ENCODE results near the gene ITGAX.
"Not testable (repeated sequence)": the region's sequence is repeated elsewhere in the genome, so short reads cannot be mapped to it uniquely, and the experiment has no call there.

Gene ITGAX

DNA sequence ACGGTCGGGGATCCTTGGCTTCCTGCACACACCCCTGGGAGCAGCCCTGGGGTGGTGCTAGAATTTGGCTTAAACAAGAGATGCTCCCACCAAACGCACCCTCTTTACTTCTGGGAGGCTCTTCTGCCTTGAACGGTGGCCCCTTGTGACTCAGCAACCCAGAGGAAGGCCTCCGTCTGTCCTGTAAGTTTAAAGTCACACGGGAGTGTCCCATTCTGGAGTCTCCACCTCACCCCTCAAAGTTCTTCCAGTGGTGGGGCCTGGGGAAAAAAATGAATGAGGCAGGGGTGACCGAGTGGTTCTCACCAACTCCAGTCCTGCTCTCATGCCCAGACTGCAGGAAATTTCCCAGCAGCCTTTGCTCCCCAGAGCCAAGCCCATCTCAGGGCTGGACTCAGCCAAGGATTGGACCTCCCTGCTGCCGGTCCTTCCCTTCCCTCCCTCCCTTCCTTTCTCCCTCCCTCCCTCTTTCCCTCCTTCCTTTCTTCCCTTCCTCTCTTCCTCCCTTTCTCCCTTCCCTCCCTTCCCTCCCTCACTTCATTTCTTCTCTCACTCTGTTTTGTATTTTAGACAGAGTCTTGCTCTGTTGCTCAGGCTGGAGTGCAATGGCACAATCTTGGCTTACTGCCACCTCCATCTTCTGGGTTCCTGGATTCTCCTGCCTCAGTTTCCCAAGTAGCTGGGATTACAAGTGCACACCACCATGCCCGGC, 49.5 kb downstream of the ITGAX start:
- in situ Hi-C loops (cut with HindIII; ENCODE audit: low sequenced_read_pairs), result no loop called here

DNA sequence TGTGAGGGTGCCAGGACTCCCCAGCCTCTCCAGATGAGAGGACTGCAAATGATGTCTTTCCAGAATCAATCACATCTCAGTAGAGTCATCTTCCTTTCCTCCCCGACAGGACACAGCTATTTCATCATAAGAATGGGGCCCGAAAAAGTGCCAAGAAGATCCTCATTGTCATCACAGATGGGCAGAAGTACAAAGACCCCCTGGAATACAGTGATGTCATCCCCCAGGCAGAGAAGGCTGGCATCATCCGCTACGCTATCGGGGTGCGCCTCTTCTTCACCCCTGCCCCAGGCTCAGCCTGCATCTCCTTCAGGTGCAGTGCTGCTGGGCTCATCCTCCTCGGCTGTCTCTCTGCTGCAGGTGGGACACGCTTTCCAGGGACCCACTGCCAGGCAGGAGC, 52.4 kb downstream of the ITGAX start:
- in situ Hi-C loops (cut with HindIII; ENCODE audit: low sequenced_read_pairs), result no loop called here

DNA sequence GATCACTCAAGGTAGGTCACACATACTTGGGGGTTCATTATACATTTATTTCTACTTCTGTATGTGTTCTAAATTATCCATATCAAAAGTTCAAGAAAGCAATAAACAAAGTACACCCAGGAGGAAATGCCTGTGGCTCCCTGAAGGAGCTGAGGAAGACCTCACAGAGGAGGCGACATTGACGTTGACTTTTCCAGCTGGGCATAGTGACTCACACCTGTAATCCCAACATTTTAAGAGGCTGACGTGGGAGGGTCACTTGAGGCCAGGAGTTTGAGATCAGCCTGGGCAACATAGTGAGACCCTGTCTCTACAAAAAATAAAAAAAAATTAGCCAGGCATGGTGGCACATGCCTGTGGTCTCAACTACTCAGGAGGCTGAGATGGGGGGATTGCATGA, 54.5 kb downstream of the ITGAX start:
- in situ Hi-C loops (cut with HindIII; ENCODE audit: low sequenced_read_pairs), result no loop called here

DNA sequence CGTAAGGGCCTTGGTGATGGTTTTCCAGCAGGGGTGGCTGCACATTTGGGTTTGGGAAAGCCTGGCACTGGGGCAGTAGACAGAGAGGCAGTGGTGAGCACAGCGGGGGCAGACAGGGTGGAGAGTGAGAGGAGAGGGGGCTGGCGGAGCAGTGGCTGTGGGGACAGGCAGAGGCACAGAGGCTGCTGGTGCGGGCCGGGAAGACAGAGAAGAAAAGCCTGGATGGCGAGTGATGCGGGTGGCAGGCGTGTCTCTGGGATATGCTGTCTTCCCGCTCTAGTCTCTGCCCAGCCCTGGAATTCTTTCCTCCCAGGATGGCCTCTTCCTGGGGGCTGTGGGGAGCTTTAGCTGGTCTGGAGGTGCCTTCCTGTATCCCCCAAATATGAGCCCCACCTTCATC, 55.1 kb downstream of the ITGAX start:
- in situ Hi-C loops (cut with HindIII; ENCODE audit: low sequenced_read_pairs), result no loop called here

DNA sequence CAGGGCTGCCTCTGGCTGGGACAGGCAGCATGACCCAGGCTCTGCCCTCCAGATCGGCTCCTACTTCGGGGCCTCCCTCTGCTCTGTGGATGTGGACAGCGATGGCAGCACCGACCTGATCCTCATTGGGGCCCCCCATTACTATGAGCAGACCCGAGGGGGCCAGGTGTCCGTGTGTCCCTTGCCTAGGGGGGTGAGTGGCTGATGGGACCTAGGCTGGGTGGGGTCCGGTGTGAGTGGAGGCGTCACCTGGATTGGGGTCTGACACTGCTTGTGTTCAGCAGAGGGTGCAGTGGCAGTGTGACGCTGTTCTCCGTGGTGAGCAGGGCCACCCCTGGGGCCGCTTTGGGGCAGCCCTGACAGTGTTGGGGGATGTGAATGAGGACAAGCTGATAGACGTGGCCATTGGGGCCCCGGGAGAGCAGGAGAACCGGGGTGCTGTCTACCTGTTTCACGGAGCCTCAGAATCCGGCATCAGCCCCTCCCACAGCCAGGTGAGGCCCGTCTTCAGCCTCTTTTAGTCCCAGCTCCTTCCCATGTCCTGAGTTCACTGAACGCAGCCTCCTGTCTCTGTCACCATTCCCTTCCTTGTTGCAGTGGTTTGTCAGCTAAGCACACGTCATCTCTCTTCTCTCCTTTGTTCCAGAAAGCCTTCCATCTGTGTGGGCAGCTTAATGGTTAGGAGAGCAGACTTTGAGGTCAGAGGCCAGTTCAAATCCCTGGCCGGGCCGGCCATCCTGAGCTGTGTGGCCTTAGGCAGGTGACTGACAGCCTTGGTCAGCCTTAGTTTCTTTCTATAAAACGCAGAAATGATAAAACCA, 56.3 kb downstream of the ITGAX start:
- in situ Hi-C loops (cut with HindIII; ENCODE audit: low sequenced_read_pairs), result no loop called here

DNA sequence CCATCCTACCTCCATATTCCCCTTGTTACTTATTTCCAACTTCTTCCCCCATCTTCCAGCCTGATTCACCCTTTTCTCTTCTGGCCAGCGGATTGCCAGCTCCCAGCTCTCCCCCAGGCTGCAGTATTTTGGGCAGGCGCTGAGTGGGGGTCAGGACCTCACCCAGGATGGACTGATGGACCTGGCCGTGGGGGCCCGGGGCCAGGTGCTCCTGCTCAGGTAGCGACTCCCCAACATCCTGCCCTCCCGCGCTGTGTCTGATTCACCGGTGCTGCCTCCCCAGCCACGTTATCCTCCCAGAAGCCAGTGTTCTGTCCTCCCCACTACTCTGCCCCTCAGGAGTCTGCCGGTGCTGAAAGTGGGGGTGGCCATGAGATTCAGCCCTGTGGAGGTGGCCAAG, 57.8 kb downstream of the ITGAX start:
- in situ Hi-C loops (cut with HindIII; ENCODE audit: low sequenced_read_pairs), result no loop called here

DNA sequence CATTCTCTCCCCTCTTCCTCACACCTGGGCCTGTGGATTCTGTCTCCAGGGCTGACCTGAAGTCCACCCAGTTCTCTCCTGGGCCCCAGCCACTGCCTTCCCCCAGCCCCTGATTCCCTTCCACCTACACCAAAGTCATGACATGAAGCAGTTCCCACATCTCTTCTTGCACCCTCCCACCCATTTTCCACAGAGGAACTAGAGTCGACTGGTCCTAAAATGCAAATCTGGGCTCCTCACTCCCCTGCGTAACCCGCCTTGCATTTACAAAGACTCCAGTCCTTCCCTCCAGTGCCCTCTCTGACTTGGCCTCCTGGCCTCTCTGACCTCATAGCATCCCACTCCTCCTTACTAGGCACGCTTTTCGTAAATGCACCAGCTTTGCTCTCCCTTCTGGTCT, 58.4 kb downstream of the ITGAX start:
- in situ Hi-C loops (cut with HindIII; ENCODE audit: low sequenced_read_pairs), result no loop called here

DNA sequence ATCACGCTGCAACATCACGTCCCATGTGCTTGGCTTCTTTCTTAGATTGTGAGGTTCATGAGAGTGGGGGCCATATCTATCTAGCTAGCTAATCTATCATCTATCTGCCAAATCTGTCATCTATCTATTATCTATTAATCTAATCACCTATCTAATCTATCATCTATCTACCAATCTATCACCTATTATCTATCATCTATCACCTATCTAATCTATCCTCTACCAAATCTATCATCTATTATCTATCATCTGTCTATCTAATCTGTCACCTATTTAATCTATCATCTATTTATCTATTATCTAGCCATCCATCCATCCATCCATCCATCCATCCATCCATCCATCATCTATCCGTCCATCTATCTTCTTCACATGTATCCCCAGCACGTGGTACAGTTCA, 59.0 kb downstream of the ITGAX start:
- in situ Hi-C loops (cut with HindIII; ENCODE audit: low sequenced_read_pairs), result no loop called here

DNA sequence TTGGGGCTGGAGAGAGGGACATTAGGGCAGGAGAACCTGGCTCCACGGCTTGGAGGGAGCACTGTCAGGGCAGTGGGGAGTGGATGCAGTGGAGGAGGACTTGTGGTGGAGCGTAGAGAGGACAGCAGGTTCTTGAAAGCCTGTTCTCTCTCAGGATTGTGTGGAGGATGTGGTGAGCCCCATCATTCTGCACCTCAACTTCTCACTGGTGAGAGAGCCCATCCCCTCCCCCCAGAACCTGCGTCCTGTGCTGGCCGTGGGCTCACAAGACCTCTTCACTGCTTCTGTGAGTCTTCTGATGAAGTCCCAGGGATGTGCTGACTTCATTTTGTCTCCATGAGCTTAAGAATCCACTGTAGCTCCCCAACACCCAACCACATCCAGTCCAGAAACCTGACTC, 59.7 kb downstream of the ITGAX start:
- in situ Hi-C loops (cut with HindIII; ENCODE audit: low sequenced_read_pairs), result no loop called here

DNA sequence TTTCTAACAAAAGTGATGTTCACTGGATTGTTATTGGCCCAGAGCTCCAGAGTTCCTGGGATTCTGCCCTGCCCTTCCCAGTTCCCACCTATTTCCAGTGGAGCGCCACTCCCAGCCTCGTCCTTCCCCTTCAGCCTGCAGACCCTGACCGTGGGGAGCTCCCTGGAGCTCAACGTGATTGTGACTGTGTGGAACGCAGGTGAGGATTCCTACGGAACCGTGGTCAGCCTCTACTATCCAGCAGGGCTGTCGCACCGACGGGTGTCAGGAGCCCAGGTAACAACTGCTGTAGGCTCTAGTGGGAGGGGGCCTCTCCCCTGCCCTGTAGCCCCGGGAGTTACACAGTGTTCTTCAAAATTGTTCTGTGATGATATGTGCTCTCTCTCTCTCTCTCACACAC, 61.4 kb downstream of the ITGAX start:
- in situ Hi-C loops (cut with HindIII; ENCODE audit: low sequenced_read_pairs), result no loop called here

DNA sequence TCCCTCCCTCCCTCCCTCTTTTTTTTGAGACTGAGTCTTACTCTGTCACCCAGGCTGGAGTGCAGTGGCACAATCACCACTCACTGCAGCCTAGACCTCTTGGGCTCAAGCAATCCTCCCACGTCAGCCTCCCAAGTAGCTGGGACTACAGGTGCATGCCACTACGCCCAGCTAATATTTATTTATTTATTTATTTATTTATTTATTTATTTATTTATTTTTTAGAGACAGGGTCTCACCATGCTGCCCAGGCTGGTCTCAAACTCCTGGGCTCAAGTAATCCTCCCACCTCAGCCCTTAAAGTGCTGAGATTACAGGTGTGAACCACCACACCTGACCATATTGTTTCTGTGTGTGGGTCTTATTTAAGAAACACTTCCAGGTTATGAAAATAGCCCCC, 62.1 kb downstream of the ITGAX start:
- in situ Hi-C loops (cut with HindIII; ENCODE audit: low sequenced_read_pairs), result not testable (repeated sequence)

DNA sequence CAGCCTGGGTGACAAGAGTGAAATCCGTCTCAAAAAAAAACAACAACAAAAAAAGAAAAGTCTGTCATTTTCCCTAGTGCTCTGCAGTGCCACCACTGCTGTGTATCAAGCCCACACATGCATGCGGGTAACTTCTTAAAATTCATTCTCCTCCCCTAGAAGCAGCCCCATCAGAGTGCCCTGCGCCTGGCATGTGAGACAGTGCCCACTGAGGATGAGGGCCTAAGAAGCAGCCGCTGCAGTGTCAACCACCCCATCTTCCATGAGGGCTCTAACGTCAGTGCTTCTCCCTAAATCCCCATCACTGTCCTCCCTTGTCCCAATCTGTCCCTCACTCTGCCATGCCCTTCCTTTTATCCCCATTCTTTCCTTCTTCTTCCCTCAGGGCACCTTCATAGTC, 62.9 kb downstream of the ITGAX start:
- in situ Hi-C loops (cut with HindIII; ENCODE audit: low sequenced_read_pairs), result no loop called here

DNA sequence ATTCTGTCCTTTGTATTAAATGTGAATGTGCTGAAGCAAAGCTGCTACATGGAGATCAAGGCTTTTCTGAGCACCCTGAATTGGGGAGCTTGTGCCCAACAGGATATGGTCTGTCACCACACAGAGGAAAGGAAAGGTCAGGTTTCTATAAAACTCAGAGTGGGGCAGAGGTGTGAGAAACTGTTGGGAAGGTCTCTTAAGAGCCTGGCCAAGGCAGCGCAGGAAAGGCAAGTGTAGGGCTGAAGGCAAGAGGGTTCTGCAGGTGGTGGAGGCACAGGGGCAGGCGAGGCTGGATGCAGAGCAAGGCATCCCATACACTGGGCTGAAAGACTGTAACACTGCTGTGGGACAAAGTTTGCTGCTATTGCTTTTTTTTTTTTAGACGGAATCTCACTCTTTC, 65.1 kb downstream of the ITGAX start:
- in situ Hi-C loops (cut with HindIII; ENCODE audit: low sequenced_read_pairs), result no loop called here

DNA sequence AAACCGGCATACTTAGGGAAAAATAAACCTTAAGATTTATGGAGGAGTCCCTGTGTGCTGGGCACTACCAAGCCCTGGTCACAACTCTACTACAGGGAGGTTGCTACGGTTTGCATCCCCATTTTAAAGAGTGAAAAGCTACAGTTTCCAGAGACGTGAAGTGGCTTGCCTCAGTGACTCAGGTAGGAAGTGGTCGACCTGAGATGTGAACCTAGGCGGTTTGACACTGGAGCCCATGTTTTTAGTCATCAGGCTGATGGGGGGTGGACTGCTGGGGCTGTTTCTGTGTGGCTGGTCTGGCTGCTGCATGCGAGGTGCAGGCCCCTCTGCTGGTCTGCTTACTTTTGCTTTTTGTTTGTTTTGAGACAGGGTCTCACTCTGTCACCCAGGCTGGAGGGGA, 66.6 kb downstream of the ITGAX start:
- in situ Hi-C loops (cut with HindIII; ENCODE audit: low sequenced_read_pairs), result no loop called here

DNA sequence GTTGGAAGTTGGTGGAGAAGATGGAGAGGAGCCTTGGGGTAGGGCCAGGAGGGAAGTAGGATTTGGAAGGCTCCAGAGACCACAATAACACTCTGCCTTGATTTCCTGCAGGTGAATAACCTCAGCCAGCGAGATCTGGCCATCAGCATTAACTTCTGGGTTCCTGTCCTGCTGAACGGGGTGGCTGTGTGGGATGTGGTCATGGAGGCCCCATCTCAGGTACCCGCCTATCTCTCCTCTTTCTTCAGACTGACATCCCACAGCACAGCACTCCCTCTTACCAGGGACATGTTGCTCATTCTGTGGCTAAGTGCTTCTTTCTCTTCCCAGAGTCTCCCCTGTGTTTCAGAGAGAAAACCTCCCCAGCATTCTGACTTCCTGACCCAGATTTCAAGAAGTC, 68.3 kb downstream of the ITGAX start:
- in situ Hi-C loops (cut with HindIII; ENCODE audit: low sequenced_read_pairs), result no loop called here

DNA sequence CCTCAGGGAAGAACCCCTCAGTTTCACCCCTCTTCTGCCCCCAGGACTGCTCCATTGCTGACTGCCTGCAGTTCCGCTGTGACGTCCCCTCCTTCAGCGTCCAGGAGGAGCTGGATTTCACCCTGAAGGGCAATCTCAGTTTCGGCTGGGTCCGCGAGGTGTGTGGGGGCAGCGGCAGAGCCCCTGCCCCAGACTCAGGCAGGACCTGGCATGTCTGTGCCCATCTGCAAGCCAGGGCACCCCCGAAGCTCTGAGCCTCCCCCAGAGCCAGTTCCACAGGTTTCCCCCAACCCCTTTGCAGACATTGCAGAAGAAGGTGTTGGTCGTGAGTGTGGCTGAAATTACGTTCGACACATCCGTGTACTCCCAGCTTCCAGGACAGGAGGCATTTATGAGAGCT, 68.8 kb downstream of the ITGAX start:
- in situ Hi-C loops (cut with HindIII; ENCODE audit: low sequenced_read_pairs), result no loop called here

DNA sequence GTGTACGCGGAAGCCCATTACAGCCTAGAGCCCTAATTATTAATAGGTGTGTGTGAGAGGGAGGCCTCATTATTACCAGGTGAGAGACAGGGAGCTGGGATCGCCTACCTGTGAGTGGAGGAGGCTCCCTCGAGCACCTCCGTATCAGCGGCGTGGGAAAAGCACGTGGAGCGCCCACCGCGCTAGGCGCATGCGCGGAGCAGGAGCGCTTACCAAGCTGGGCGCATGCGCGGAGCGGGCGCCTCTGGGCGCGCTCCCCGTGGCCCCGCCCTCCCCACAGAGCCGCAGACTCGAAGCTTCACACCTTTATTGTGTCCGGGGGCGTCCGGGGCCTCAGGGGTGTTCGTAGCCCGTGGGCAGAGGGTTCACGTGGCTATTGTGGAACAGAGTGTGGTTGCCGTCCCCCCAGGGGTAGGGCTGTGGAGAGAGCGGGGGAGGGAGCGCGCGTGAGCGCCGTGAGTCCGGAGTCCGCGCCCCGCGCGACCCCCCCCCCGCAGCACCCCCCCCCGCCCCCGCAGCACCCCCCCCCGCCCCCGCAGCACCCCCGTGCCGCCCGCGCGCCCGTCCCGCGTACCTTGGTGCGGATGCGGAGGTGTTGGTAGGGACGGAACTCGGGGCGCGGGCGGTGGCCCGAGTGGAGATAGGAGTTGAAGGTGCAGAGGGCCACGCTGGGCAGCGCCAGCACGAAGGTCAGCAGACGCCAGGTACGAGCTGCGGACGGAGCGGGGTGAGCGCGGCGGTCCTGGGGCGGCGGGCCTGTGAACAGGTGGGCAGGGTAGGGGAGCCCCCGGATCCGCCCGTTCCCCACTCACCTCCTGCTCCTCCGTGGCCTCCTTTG, 72.7 kb downstream of the ITGAX start:
- in situ Hi-C loops (cut with HindIII; ENCODE audit: low sequenced_read_pairs), result no loop called here

DNA sequence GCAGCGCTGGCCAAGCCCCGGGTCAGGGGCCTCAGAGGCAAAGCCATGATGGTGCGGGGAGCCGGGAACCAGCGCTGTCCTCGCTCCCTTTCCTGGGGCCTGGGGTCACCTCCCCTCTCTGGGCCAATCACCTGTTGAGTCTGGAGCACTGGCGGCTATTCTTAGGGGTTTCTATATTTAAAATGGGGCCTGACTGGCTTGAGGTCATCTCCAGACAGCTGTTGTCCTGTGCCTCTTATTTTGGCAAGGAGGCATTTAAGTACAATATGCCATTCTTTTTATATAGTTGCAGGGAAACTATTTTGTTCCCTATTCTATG, 73.3 kb downstream of the ITGAX start, which contains the start of gene COX6A2:
Gene COX6A2, minus strand, starts transcription at position 82 of the 319 bp plus-strand sequence. Its CDS starts 35 bp downstream, at position 47.
- in situ Hi-C loops (cut with HindIII; ENCODE audit: low sequenced_read_pairs), result no loop called here

DNA sequence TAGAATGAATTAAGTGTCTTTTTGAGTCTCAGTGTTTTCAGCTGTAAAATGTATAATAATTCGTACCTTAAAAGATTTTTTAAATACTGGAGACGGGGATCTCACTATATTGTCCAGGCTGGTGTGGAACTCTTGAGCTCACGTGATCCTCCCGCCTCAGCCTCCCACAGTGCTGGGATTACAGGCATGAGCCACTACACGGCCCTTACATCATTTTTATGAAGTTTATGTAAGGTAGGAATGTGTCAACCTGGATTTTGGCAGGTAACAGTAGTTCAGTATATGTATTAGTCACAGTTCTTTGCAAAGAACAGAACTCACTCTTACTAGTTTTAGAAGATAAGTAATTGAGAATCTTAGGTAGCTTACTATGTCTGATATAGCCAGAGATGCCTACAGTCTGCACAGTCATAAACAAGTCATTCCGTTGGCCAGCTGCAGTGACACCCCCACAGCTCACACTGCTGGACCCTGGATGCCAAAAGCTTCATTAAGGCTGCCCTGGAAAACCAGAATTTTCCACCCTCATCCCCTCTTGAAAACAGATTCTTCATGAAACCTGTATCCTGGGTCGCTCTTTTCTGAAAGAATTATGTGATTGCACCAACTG, 73.8 kb downstream of the ITGAX start:
- in situ Hi-C loops (cut with HindIII; ENCODE audit: low sequenced_read_pairs), result no loop called here

DNA sequence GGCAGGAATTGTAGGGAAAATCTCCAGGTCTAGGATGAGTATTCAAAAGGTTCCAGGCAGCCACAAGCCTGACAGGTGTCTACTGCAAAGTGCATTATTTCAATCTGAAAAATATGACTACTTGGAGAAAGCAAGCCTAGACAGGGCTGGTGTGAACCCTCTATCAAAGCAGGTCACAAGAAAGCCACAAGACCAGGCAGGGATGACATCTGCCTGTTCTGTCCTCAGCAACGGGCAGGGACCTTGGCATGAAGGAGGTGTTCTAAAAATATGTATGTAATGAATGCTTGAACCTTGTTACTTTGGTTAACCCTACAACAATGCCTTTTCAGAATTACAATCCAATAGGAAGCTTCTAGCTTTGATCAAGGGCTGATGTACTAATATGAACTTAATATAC, 74.3 kb downstream of the ITGAX start:
- in situ Hi-C loops (cut with HindIII; ENCODE audit: low sequenced_read_pairs), result no loop called here

DNA sequence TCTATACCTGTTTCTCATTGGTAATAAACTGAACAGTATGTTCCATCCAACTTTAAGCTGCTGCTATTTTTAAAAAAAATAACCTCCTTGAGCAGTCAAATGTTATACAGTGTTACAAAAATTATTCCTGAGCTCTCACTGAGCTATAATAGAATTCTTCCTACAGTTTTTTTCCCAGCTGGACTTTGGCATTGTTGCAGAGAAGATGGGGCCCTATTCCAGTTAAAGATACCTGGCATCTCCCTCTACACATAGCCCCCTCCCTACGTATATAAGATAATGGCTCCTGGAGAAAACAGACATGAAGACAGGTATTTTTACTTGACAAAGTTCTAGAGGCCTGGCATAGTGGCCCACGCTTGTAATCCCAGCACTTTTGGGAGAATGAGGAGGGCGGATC, 74.8 kb downstream of the ITGAX start:
- in situ Hi-C loops (cut with HindIII; ENCODE audit: low sequenced_read_pairs), result no loop called here

All from DLD1 (cell line).